C1 segment of cervical spinal cord (tissue), 14 donors: Measurements from ENCODE around the gene DBNL.

Experiments
- DNase-seq, 14 donors: peaks; one replicate each; lab custom pipeline; 2025; lab: John Stamatoyannopoulos, UW

Gene DBNL

DNA sequence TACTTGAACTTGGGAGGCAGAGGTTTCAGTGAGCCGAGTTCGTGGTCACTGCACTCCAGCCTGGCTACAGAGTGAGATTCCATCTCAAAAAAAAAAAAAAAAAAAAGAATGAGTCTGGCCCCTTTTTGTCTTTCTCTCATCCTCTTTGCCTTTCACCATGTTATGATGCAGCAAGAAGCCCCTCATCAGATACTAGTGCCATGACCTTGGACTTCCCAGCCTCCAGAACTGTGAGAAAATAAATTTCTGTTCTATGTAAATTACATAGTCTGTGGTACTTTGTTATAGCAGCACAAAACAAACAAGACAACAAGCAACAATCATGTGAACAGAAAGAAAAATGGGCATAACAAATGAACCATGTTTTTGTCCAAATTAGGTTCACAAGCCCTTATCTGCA lies 2.3 kb upstream of the DBNL start:
- no peak for DNase-seq

DNA sequence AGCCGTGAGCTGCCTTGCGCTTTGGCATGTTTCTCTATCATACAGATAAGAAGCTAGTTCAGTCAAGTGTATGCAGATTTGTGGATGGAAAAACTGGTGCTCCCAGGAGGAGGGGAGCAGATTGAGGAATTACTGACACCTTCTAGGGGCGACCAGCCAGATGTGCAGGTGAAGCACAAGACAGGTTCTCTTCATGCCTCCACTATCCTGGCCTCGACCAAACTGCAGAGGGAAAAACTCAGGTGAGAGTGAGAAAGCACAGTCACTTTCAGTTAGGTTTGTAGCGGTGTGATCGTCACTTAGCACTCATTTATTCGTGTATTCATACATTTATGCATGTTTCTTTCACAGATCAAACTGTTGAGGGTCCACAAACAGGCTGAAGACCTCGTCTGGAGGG lies 600 bp upstream of the DBNL start:
- DNase-seq: no peak

GRCh38 chr7:44045226-44046014 lies 918 bp downstream of the DBNL start:
- no peak for DNase-seq

DNA sequence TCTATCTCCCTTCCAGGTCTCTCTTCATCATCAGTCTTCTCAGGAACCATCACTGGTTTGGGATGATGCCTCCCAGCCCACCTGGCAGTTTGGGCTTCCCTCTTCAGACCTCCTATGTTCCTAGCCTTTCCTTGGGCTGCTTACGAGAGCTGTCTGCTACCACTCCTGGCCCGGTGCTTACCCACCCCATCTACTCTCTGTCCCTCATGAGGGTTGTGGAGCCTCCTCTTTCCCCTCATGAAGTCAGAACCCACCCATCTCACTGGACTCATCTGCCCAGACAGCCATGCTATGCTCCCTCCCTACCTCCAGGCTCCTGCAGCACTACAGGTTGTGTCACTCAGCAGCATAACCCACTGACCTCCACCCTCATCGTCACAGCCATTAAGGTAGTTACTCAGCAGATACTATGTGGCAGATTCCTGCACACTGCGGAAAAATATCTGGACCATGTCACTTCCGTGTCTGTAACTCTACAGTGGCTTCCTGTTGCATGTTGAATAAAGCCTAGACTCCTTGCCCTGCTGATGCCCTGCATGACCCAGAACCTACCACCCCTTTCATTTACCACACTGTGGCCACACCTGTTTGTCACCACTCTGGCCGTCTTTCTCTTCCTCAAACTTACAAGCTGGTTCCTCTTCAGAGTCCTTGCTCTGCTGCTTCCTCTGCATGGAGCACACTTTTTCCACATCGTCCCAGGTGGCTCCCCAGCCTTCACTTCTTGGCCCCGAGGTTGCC lies 2.0 kb downstream of the DBNL start:
- no peak for DNase-seq

GRCh38 chr7:44048031-44048795 lies 3.7 kb downstream of the DBNL start:
- no peak for DNase-seq

DNA sequence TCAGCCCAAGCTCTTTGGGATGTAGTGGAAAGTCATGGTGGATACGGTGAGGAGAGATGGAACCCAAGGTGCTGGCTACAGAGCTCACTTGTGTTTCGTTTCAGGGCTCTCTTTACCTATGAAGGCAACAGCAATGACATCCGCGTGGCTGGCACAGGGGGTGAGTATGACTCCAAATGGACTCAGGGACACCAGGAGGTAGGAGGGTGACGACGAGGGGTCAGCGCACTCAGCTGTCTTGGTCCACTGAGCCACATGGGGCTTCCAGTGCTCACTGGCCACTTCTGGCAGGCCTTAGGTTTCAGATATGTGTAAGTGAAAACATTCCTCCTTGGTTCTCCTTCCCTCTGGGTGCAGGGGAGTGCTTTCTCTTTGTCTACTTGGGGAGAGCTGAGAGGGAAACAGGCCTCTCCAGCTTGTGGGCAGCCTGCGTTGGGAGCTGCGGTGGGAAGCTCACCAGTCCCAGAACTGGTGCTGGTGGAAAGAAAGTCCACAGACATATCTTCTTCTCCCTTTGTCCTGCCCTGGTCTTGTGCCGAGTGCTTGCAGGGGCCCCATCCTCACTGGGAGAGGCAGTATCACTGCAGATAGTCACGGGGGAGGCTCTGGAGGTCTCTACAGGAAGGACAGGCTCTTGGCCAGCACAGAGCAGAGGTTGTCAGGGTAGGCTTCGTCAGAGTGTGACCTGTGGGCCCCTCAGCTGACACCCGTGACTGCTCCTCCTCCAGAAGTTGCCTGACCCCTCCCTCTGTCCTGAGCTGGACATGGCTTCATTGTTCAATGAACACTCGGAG lies 5.8 kb downstream of the DBNL start:
- no peak for DNase-seq

DNA sequence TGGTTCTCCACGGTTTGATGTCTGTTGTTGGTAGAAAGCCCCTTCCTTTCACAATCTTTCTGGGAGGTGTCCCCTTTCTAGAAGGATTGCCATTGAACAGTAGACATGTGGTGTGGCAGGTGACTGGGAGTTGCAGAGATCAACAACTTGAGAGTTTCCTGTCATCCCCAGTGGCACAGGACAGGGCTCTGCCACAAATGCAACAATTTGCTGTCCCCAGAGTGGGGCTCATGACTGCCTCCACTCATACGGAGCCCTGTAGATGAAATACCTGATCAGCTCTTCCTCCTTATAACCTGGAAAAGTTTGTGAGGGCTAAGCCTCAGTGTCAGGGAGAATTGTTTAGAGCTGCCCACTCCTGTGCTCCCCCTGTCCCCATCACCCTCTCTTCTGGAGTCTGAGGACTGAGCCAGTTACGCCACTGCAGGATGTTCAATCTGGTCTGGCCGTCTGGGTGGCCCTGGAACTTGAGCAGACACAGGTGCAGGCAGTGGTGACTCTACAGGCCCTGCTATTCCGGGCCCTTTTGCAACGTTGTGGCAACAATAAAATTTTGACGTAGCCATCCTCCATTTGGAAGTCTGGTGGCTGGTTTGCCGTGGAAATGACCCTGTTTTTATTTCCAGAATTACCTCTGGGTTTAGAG lies 6.5 kb downstream of the DBNL start:
- DNase-seq: no peak

DNA sequence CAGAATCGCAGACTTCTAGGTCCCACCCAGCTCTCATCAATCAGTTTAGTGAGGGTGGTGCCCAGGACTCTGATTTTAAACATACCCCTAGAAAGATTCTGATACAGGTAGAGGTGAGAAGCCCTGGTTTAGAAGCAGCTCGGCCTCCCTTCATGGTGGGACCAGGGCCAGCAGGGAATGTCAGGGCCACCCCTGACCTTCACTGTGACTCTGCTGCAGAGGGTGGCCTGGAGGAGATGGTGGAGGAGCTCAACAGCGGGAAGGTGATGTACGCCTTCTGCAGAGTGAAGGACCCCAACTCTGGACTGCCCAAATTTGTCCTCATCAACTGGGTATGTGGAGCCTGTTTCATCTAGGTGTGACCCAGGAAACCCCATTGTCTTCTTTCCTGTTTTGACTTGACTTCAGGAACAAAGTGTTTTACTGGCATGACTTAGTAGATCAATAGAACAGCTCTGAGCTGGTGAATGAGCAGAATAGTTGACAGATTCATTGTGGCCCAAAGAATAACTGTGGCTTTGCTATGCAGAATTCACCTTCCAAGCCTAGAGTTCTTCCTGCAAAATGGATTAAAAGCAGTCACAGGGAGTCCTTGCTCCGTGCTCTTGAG lies 7.2 kb downstream of the DBNL start:
- no peak for DNase-seq

GRCh38 chr7:44052771-44053365 lies 8.4 kb downstream of the DBNL start:
- no peak for DNase-seq

DNA sequence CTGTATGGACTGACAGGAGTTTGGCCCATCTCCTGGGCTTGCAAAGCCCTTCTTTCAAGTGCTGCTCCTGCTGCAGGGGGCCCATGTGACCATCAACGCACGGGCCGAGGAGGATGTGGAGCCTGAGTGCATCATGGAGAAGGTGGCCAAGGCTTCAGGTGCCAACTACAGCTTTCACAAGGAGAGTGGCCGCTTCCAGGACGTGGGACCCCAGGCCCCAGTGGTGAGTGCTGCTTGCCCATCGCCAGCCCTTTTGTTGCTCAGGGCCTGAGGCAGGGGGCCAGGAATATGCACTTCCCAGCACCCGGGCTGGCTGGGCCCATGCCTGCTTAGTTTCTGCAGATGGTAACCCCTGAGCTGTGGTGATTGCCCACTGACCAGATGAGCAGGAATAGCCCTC lies 12.2 kb downstream of the DBNL start:
- DNase-seq: no peak

DNA sequence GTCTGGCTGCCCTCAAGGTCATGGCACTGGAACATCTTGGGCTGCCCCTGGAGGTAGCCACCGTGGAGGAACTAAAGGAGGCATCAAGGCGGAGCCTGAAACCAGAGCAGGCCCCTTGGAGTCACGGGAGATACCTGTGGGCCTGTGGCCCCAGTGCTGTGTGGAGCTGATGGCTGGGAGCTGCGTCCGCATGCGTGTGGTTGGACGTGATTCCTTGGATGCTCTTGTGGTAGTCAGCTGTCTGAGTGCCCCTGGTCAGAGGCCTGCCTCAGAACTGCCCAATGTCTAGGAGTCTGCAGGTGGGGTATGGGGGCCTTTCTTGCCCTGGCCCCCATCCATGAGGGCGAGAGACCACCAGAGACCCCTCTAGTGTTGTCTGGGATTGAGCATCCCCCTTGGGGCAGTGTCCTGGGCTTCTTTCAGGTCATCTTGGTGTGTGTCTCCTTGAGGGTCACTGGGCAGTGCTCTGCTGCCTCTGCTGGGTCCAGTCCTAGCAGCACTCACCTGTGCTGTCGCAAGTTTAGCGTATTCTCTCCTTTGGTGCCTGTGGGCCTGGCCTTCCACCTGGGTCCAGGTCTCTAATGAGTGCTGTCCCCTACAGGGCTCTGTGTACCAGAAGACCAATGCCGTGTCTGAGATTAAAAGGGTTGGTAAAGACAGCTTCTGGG lies 12.8 kb downstream of the DBNL start:
- no peak for DNase-seq

- no peak for DNase-seq
Measured at GRCh38 chr7:44057849-44058758, 13.6 kb downstream of the DBNL start.

- no peak for DNase-seq
Measured at GRCh38 chr7:44058759-44059218, 14.3 kb downstream of the DBNL start.

- DNase-seq: no peak
Measured at GRCh38 chr7:44059219-44060090, 15.0 kb downstream of the DBNL start.

DNA sequence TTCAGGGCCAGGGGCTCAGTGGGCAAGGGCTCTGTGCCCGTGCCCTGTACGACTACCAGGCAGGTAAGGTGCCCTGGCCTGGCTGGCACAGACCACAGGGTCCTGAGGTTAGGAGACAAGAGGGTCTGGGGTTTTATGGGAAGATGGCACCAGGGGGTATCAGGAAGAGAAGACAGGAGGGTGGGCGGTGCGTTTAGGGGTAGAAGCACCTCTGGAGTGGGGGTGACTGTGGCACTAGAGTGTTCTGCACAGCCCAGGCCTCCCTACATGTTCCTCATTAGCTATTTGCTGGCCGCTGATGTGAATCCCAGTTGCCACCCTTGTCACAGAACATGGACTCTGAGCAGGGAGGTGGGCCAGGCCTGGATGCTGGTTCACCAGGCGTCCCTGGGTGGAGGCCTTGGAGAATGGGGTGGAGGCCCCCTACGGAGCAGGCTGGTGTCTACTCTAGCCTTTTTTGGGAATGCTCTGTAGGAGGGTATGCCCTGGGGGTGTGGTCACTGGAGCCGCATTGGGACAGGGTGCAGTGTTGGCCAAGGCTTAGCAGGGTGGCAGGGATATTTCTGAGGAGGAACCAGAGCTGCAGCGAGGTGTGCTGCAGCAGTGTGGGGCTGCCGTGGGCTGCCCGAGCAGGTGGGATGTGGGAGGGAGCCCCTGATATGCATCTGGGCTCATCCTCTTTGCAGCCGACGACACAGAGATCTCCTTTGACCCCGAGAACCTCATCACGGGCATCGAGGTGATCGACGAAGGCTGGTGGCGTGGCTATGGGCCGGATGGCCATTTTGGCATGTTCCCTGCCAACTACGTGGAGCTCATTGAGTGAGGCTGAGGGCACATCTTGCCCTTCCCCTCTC lies 15.8 kb downstream of the DBNL start:
- DNase-seq: no peak

GRCh38 chr7:44060948-44061644 lies 16.6 kb downstream of the DBNL start:
- DNase-seq: no peak
